RWPE1 (cell line): ENCODE measurements around the gene DOCK8.
"Not testable (repeated sequence)": the region's sequence is repeated elsewhere in the genome, so short reads cannot be mapped to it uniquely, and the experiment has no call there.

Source experiments
- CTCF ChIA-PET: fragments of 350-600 bp; sonication (Branson Sonifier 250); formaldehyde crosslinking; extraction: SDS; loops from one replicate; lab custom pipeline; 2021; lab: Yijun Ruan, JAX
- POLR2A ChIA-PET: fragments of 400-600 bp; formaldehyde crosslinking; extraction: SDS; loops from one replicate; lab custom pipeline; 2020; ENCODE audit warnings: antibody characterized with exemption; ENCODE audit not compliant: low non-redundant PET; lab: Yijun Ruan, JAX
- DNase-seq: peaks from one replicate; pipeline ENCODE4 v3.0.0; 2012; ENCODE audit warnings: low spot score
- H3K27ac ChIP-seq: fragments of 450-650 bp; 2 replicates; pipeline ENCODE4 v1.5.1; 2017
- CTCF ChIP-seq: fragments of 450-650 bp; conservative IDR thresholded peaks from 2 replicates; pipeline ENCODE4 v1.5.1; 2017; ENCODE audit warnings: low read depth, mild to moderate bottlenecking

DOCK8 gene

GRCh38 chr9:396396-396795 is 181.7 kb downstream of the DOCK8 start:
- POLR2A ChIA-PET = no interaction called here
- DNase-seq = no peak
- CTCF ChIA-PET = no interaction called here
- H3K27ac ChIP-seq = no peak overlapping the region
- no peak for TF ChIP-seq CTCF

GRCh38 chr9:398085-398484 is 183.4 kb downstream of the DOCK8 start:
- ChIA-PET POLR2A (no interaction called here), CTCF (no interaction called here)
- no peak for TF ChIP-seq CTCF
- H3K27ac ChIP-seq = no peak overlapping the region
- DNase-seq = no peak

- no peak for DNase-seq
- no peak for TF ChIP-seq CTCF
- ChIA-PET POLR2A (no interaction called here), CTCF (no interaction called here)
- H3K27ac ChIP-seq = no peak overlapping the region
Observed at GRCh38 chr9:401223-401622, 186.6 kb downstream of the DOCK8 start.

GRCh38 chr9:404234-404633 is 189.6 kb downstream of the DOCK8 start:
- CTCF ChIA-PET = no interaction called here
- DNase-seq = no peak
- no peak for TF ChIP-seq CTCF
- H3K27ac ChIP-seq = no peak overlapping the region
- POLR2A ChIA-PET = no interaction called here

- no peak overlapping the region for H3K27ac ChIP-seq
- no peak for TF ChIP-seq CTCF
- no peak for DNase-seq
- POLR2A ChIA-PET = no interaction called here
- CTCF ChIA-PET = interaction anchor here (0.6 kb wide), 1 partner anchor 209 kb away, joined by 5 read pairs; no protein-coding TSS in a partner anchor
Observed at GRCh38 chr9:405341-405740, 190.7 kb downstream of the DOCK8 start.

- no peak for DNase-seq
- CTCF ChIA-PET = interaction anchor here (0.7 kb wide), 1 partner anchor 183 kb away, joined by 4 read pairs; no protein-coding TSS in a partner anchor
- POLR2A ChIA-PET = no interaction called here
- no peak overlapping the region for H3K27ac ChIP-seq
- no peak for TF ChIP-seq CTCF
Observed at GRCh38 chr9:406886-407654, 192.4 kb downstream of the DOCK8 start.

GRCh38 chr9:409655-410054 is 195.0 kb downstream of the DOCK8 start:
- POLR2A ChIA-PET = not testable (repeated sequence)

More at GRCh38 chr9:409655-410054, 195.0 kb downstream of the DOCK8 start:
- CTCF ChIA-PET, H3K27ac ChIP-seq, DNase-seq: not testable (repeated sequence)
